Hepatocyte (in vitro differentiated cells): Measurements from ENCODE around the gene MAT2B. TPM values are rescaled to one million over a fixed set of nuclear protein-coding genes. Genes with fewer than 3 reads are reported as not detected.
A peak's percentile ranks its signal among the peaks of the same experiment; 100 is the strongest.

Source experiments
- DNase-seq: peaks from one replicate; pipeline ENCODE4 v3.0.0-alpha.2; 2016; ENCODE audit warnings: low spot score
- H2AFZ ChIP-seq: fragments of 200-600 bp; sonication (generic); 2 replicates; pipeline ENCODE4 v1.6.0; 2016; ENCODE audit warnings: antibody characterized with exemption, mild to moderate bottlenecking
- H3K27ac ChIP-seq: fragments of 200-600 bp; sonication (generic); 2 replicates; pipeline ENCODE4 v1.5.1; 2016; ENCODE audit warnings: mild to moderate bottlenecking
- H3K27me3 ChIP-seq: fragments of 200-600 bp; sonication (generic); 2 replicates; pipeline ENCODE4 v1.6.1; 2016
- H3K36me3 ChIP-seq: fragments of 200-600 bp; sonication (generic); replicated peaks from 2 replicates; pipeline ENCODE4 v1.5.1; 2016; ENCODE audit warnings: low read depth; ENCODE audit not compliant: insufficient read depth
- H3K4me1 ChIP-seq: fragments of 200-600 bp; sonication (generic); 2 replicates; pipeline ENCODE4 v1.5.1; 2016; ENCODE audit warnings: mild to moderate bottlenecking, moderate library complexity; ENCODE audit not compliant: insufficient read depth
- H3K4me2 ChIP-seq: fragments of 200-600 bp; sonication (generic); 2 replicates; pipeline ENCODE4 v1.6.0; 2016
- H3K4me3 ChIP-seq: fragments of 200-600 bp; sonication (generic); 2 replicates; pipeline ENCODE4 v1.5.1; 2016; ENCODE audit warnings: mild to moderate bottlenecking
- H3K79me2 ChIP-seq: fragments of 200-600 bp; sonication (generic); 2 replicates; pipeline ENCODE4 v1.6.0; 2017; ENCODE audit warnings: mild to moderate bottlenecking
- H3K9me2 ChIP-seq: fragments of 200-600 bp; sonication (generic); replicated peaks from 2 replicates; pipeline ENCODE4 v1.6.0; 2017; ENCODE audit warnings: mild to moderate bottlenecking; ENCODE audit not compliant: insufficient read depth
- H3K9me3 ChIP-seq: fragments of 200-600 bp; sonication (generic); 2 replicates; pipeline ENCODE4 v1.5.1; 2016; ENCODE audit warnings: low read depth, mild to moderate bottlenecking
- H4K20me1 ChIP-seq: fragments of 200-600 bp; sonication (generic); 2 replicates; pipeline ENCODE4 v1.6.0; 2016; ENCODE audit warnings: mild to moderate bottlenecking; ENCODE audit not compliant: insufficient read depth, poor library complexity, severe bottlenecking
- CTCF ChIP-seq: fragments of 200-600 bp; sonication (generic); IDR thresholded peaks from 2 replicates; pipeline ENCODE4 v1.5.1; 2016; ENCODE audit warnings: antibody characterized with exemption, mild to moderate bottlenecking; ENCODE audit not compliant: poor library complexity
- EZH2 ChIP-seq: fragments of 200-600 bp; sonication (generic); IDR thresholded peaks from 2 replicates; pipeline ENCODE4 v1.6.1; 2016; ENCODE audit warnings: antibody characterized with exemption, mild to moderate bottlenecking, borderline replicate concordance
- EZH2phosphoT487 ChIP-seq: fragments of 200-600 bp; sonication (generic); IDR thresholded peaks from one replicate; pipeline ENCODE4 v1.6.1; 2018; ENCODE audit warnings: antibody characterized with exemption, mild to moderate bottlenecking, low read depth, moderate library complexity; ENCODE audit not compliant: unreplicated experiment, severe bottlenecking
- WGBS: methylation state at CpG from one replicate; pipeline ENCODE4 v1.1.6; 2016; ENCODE audit warnings: low lambda C conversion rate; ENCODE audit errors: missing lambda C conversion rate; 5-methylcytosine and 5-hydroxymethylcytosine counted together
- polyA plus RNA-seq: library from polyadenylated mRNA; unstranded; fragments of >200 nt; fragmentation: Nextera tagmentation; extraction: Ambion mirVana; gene quantifications from 2 replicates; pipeline ENCODE4 v1.2.1, GENCODE V29; 2016
- total RNA-seq: library from RNA; depleted of rRNA; stranded (reverse); fragments of >200 nt; gene quantifications from 2 replicates; pipeline ENCODE4 v1.2.3, GENCODE V29; 2014

MAT2B gene
- total and polyA plus RNA-seq, 2 experiments from 2014 or later = 65.4 to 73.8 TPM

GRCh38 chr5:163532171-163533084 is 27.0 kb downstream of the MAT2B start:
- no peak for DNase-seq
- Histone ChIP-seq H3K4me1 (peaks cover 11% of the 10 kb centered on the region), H3K9me2 (no peaks in the 10 kb centered on the region), H3K9me3 (no peaks in the 10 kb centered on the region), H3K79me2 (no peaks in the 10 kb centered on the region), H3K27me3 (no peaks in the 10 kb centered on the region), H2AFZ (no peak overlapping the region), H3K4me2 (peak overlapping the region; percentile 21), H3K36me3 (no peaks in the 10 kb centered on the region), H3K27ac (no peak overlapping the region), H3K4me3 (no peak overlapping the region), H4K20me1 (no peaks in the 10 kb centered on the region)
- TF ChIP-seq EZH2 = no peak
- no peak for TF ChIP-seq EZH2phosphoT487
- TF ChIP-seq CTCF = no peak
- 44% methylated on average over 5 of the region's 5 CpGs for WGBS

GRCh38 chr5:163533223-163533622 is 27.8 kb downstream of the MAT2B start:
- Histone ChIP-seq H3K79me2 (no peaks in the 10 kb centered on the region), H3K4me2 (peak overlapping the region; percentile 13), H3K9me2 (no peaks in the 10 kb centered on the region), H4K20me1 (no peaks in the 10 kb centered on the region), H3K4me3 (no peak overlapping the region), H3K4me1 (peaks cover 11% of the 10 kb centered on the region), H3K27ac (no peak overlapping the region), H3K36me3 (no peaks in the 10 kb centered on the region), H2AFZ (no peak overlapping the region), H3K9me3 (no peaks in the 10 kb centered on the region), H3K27me3 (no peaks in the 10 kb centered on the region)
- TF ChIP-seq EZH2 = no peak
- TF ChIP-seq EZH2phosphoT487 = no peak
- TF ChIP-seq CTCF = no peak
- WGBS = 42% methylated on average over 2 of the region's 2 CpGs
- no peak for DNase-seq

- no peak overlapping the region for H2AFZ ChIP-seq
- H3K79me2 ChIP-seq = no peaks in the 10 kb centered on the region
- no peaks in the 10 kb centered on the region for H3K27me3 ChIP-seq
- no peak overlapping the region for H3K4me3 ChIP-seq
- no peaks in the 10 kb centered on the region for H4K20me1 ChIP-seq
- H3K27ac ChIP-seq = no peak overlapping the region
- H3K9me2 ChIP-seq = no peaks in the 10 kb centered on the region
- TF ChIP-seq CTCF (no peak), EZH2 (no peak), EZH2phosphoT487 (no peak)
- 66% methylated on average over 2 of the region's 2 CpGs for WGBS
- H3K4me1 ChIP-seq = peaks cover 11% of the 10 kb centered on the region
- H3K36me3 ChIP-seq = no peaks in the 10 kb centered on the region
- no peak for DNase-seq
- no peaks in the 10 kb centered on the region for H3K9me3 ChIP-seq
- no peak overlapping the region for H3K4me2 ChIP-seq
These were observed 29.2 kb downstream of the MAT2B start for GRCh38 chr5:163534492-163535094.
